K562 (cell line): ENCODE data around the gene ASB6. TPM values are rescaled to one million over a fixed set of nuclear protein-coding genes. Genes with fewer than 3 reads are reported as not detected.
A peak's percentile ranks its signal among the peaks of the same experiment; 100 is the strongest.

Source experiments
- ATAC-seq: fragments of 200-7000 bp; cut with Tn5 transposase; 3 replicates; pipeline ENCODE4 v1.9.1; 2020; ENCODE audit warnings: moderate library complexity
- BruUV-seq: library from RNA; stranded (reverse); fragments of 400-500 nt; replicated peaks from 2 replicates; lab custom pipeline; 2021; lab: Mats Ljungman, UMichigan
- CTCF ChIA-PET: fragments of 300-600 bp; formaldehyde crosslinking; extraction: SDS; loops from one replicate; lab custom pipeline; 2021; ENCODE audit warnings: low intra/inter-chr PET ratio; lab: Yijun Ruan, JAX
- POLR2A ChIA-PET: fragments of 300-600, 350-650 bp; sonication (Branson Sonifier 250); formaldehyde crosslinking; extraction: SDS; loops from one replicate; lab custom pipeline; 2021; ENCODE audit warnings: antibody characterized with exemption, inconsistent platforms; lab: Yijun Ruan, JAX
- DNase-seq, 4 experiments: peaks; one replicate each; pipeline versions ENCODE4 v3.0.0 to v3.0.0-alpha.2; 2011 to 2018; ENCODE audit warnings: low spot score in 3 of 4, mixed read lengths in 3 of 4; ENCODE audit errors: extremely low read depth in 1 of 4
- FAIRE-seq: peaks from 2 replicates; lab custom pipeline; 2011; peaks lifted over from hg19 to GRCh38; lab: Jason Lieb, UNC
- H2AFZ ChIP-seq: 2 replicates; pipeline ENCODE4 v1.6.0; 2011; ENCODE audit warnings: low read depth, low read length, control low read depth, inconsistent platforms
- H3K27ac ChIP-seq: fragments of 200-600 bp; 3 replicates; pipeline ENCODE4 v1.8.0; 2011; ENCODE audit warnings: low read depth, mild to moderate bottlenecking, control low read depth, inconsistent platforms, low read length, moderate library complexity, mixed read lengths; ENCODE audit errors: extremely low read depth
- H3K27me3 ChIP-seq, 2 experiments: fragments of 300-600 bp in 1 of 2; 2 replicates in 1 of 2; 3 replicates in 1 of 2; pipeline versions ENCODE4 v1.6.0 to v1.8.0; 2011; ENCODE audit warnings: inconsistent platforms in 2 of 2, low read length in 2 of 2, mild to moderate bottlenecking in 1 of 2, mixed read lengths in 1 of 2, moderate library complexity in 1 of 2; ENCODE audit not compliant: control insufficient read depth in 2 of 2, insufficient read depth in 2 of 2
- H3K36me3 ChIP-seq: fragments of 300-600 bp; 3 replicates; pipeline ENCODE4 v1.8.0; 2011; ENCODE audit warnings: mild to moderate bottlenecking, low read length, inconsistent platforms; ENCODE audit not compliant: control insufficient read depth, insufficient read depth
- H3K4me1 ChIP-seq, 2 experiments: fragments of 200-600 bp in 1 of 2; replicated peaks in 1 of 2; 2 replicates in 1 of 2; 3 replicates in 1 of 2; pipeline versions ENCODE4 v1.5.1 to v1.8.0; 2011; ENCODE audit warnings: inconsistent platforms in 2 of 2, low read length in 2 of 2, mild to moderate bottlenecking in 1 of 2, mixed read lengths in 1 of 2, moderate library complexity in 1 of 2; ENCODE audit not compliant: control insufficient read depth in 2 of 2, insufficient read depth in 2 of 2
- H3K4me2 ChIP-seq: 2 replicates; pipeline ENCODE4 v1.6.1; 2011; ENCODE audit warnings: low read length, control low read depth, inconsistent platforms, mixed read lengths; ENCODE audit not compliant: insufficient read depth
- H3K4me3 ChIP-seq: fragments of 200-600 bp; sonication (generic), shearing (Covaris generic); 2 replicates; pipeline ENCODE4 v1.5.1; 2016; ENCODE audit warnings: control low read depth, inconsistent platforms
- H3K79me2 ChIP-seq: fragments of 200-600 bp; 3 replicates; pipeline ENCODE4 v1.8.0; 2011; ENCODE audit warnings: low read length, inconsistent platforms; ENCODE audit not compliant: control insufficient read depth, insufficient read depth
- H3K9ac ChIP-seq, 2 experiments: 2 replicates each; pipeline versions ENCODE4 v1.6.0 to v1.6.1; 2011; ENCODE audit warnings: low read depth in 2 of 2, low read length in 2 of 2, control low read depth in 1 of 2, inconsistent platforms in 1 of 2, mild to moderate bottlenecking in 1 of 2, mixed read lengths in 1 of 2; ENCODE audit not compliant: insufficient read depth in 1 of 2
- H3K9me1 ChIP-seq: one replicate; pipeline ENCODE4 v1.6.0; 2011; ENCODE audit warnings: inconsistent platforms, mild to moderate bottlenecking, low read length, moderate library complexity; ENCODE audit not compliant: control insufficient read depth, insufficient read depth
- H3K9me3 ChIP-seq: replicated peaks from 2 replicates; pipeline ENCODE4 v1.5.1; 2011; ENCODE audit warnings: low read depth, low read length, inconsistent platforms; ENCODE audit not compliant: control insufficient read depth, insufficient read depth
- H4K20me1 ChIP-seq: replicated peaks from 2 replicates; pipeline ENCODE4 v1.6.1; 2011; ENCODE audit warnings: low read length, inconsistent platforms, mixed read lengths; ENCODE audit not compliant: control insufficient read depth, insufficient read depth
- NFIC ChIP-seq: fragments of 450-650 bp; IDR thresholded peaks from 2 replicates; pipeline ENCODE4 v1.6.1; 2017; ENCODE audit warnings: mild to moderate bottlenecking, inconsistent platforms
- NFIX ChIP-seq: fragments of 250-450 bp; sonication (Bioruptor Pico); IDR thresholded peaks from 2 replicates; pipeline ENCODE4 v1.4.0; 2020; ENCODE audit warnings: low read depth, mild to moderate bottlenecking, moderate library complexity
- POLR2G ChIP-seq: fragments of 200-400 bp; formaldehyde crosslinking; IDR thresholded peaks from 2 replicates; pipeline ENCODE4 v1.6.1; 2017; ENCODE audit warnings: low read depth, mild to moderate bottlenecking, antibody characterized with exemption, low read length, moderate library complexity
- YY1 ChIP-seq, 3 experiments: IDR thresholded peaks; 2 replicates each; pipeline ENCODE4 v1.6.1; 2011; ENCODE audit warnings: low read length in 2 of 3, mild to moderate bottlenecking in 2 of 3, moderate library complexity in 2 of 3, borderline replicate concordance in 1 of 3, control low read depth in 1 of 3, low read depth in 1 of 3; ENCODE audit not compliant: insufficient read depth in 3 of 3, insufficient replicate concordance in 2 of 3, control insufficient read depth in 1 of 3, insufficient read length in 1 of 3; ENCODE audit errors: extremely low read depth in 1 of 3
- ZNF311 ChIP-seq: fragments of 250-450 bp; sonication (Bioruptor Pico); IDR thresholded peaks from 2 replicates; pipeline ENCODE4 v1.4.0; 2020; ENCODE audit warnings: mild to moderate bottlenecking, moderate library complexity
- WGBS: fragments of 100-300 bp; shearing (Covaris generic); methylation state at CpG from one replicate; pipeline ENCODE4 v1.1.6; 2016; ENCODE audit warnings: low coverage, mixed read lengths; ENCODE audit not compliant: insufficient coverage; ENCODE audit errors: missing lambda C conversion rate; 5-methylcytosine and 5-hydroxymethylcytosine counted together
- in situ Hi-C: fragments of 300-500 bp; cut with MboI; formaldehyde crosslinking; loops from 4 replicates; pipeline ENCODE4 v1.15.0; 2018; ENCODE audit warnings: inconsistent platforms, mixed read lengths
- intact Hi-C: fragments of 100-400 bp; cut with micrococcal nuclease; formaldehyde crosslinking; loops from 2 replicates; pipeline ENCODE4 v1.14.2; 2022
- polyA plus RNA-seq, 8 experiments: library from polyadenylated mRNA; depleted of rRNA in 4 of 8; stranded (reverse) in 5 of 8; unstranded in 3 of 8; fragments of >200 nt; fragmentation: Nextera tagmentation in 2 of 8; fragmentation: Illumina TruSeq in 1 of 8; extraction: Ambion mirVana in 2 of 8; extraction: Trizol in 1 of 8; gene quantifications; 2 replicates each; pipeline versions ENCODE4 v1.2.1 to v1.2.3, GENCODE V29; 2011 to 2014; ENCODE audit warnings: inconsistent platforms in 1 of 8, missing spikeins in 1 of 8
- total RNA-seq, 7 experiments: library from RNA; depleted of rRNA in 6 of 7; stranded (reverse); fragments of >200 nt in 6 of 7; fragmentation: Illumina TruSeq in 2 of 7; extraction: Trizol in 2 of 7; gene quantifications; 2 replicates each; pipeline versions ENCODE4 v1.2.1 to v1.2.3, GENCODE V29; 2011 to 2021; ENCODE audit warnings: low replicate concordance in 1 of 7
- TF ChIP-seq, protein P1 (sequence below), 2 experiments: fragments of 450-650 bp; IDR thresholded peaks; 2 replicates each; pipeline ENCODE4 v1.6.1; 2016; ENCODE audit warnings: mild to moderate bottlenecking in 2 of 2, borderline replicate concordance in 1 of 2, low read depth in 1 of 2, moderate library complexity in 1 of 2

ASB6 gene
- total and polyA plus RNA-seq, 9 of the 15 experiments (the other 6 are each of a cell fraction or from before 2014, with no cell fraction given), result 0.92 to 17.8 (median 11.3) TPM

DNA sequence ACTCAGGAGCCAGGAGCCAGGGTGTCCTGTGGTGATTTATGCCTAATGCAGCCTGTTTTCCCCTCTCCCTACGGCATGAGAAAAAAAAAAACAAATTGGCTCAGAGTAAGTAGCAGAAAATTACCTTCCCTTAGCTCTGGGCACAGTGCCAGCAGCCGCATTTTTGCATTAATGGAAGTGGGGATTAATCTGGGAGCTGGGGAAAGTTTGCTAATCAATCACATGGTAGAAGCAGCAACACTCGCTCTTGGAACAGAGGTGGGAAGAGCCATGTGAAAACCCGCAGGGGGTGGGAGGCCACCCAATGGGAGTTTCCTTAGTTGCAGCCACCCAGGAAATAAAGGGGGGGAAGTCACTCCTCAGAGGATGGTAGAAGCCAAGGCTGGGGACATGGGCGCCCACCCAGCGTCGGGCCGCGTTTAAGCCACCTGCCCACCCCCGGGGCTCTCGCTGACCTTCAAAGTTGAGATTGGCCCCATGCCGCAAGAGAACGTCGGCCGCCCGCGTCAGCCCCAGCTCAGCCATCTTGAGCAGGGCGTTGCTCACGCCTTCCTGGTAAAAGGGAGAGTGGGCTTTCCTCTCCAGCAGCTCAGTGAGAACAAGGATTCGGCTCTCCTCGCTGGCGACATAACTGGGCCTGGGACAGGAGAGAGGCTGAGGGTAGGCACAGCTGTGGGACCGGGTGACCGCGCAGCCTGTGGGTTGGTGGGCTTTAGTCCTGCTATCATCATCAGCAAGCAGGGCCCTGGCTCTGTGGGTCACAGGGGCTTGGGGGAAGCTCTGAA, 1.7 kb downstream of the ASB6 start:
- DNase-seq (no peak), ATAC-seq (no peak), FAIRE-seq (no peak)
- BruUV-seq, result no TSS peak
- TF ChIP-seq NFIX (CRISPR knock-in tag), result 0 out of 2 replicates have a peak, but pooled peaks have one; percentile 13
- TF ChIP-seq ZNF311 (CRISPR knock-in tag), result no peak
- 0 out of 2 replicates have a peak, but pooled peaks have one; percentile 35 for TF ChIP-seq POLR2G
- TF ChIP-seq NFIC, result peak; percentile 83
- TF ChIP-seq YY1 (IDR thresholded peaks at IDR 0.05; ENCODE audit: borderline replicate concordance in 1 of 3, control insufficient read depth in 1 of 3, extremely low read depth in 1 of 3, insufficient read depth in 3 of 3, insufficient read length in 1 of 3, insufficient replicate concordance in 2 of 3, low read depth in 1 of 3, low read length in 2 of 3), result peak in 1 of 3 experiments; percentile 17
- TF ChIP-seq, protein P1, sequence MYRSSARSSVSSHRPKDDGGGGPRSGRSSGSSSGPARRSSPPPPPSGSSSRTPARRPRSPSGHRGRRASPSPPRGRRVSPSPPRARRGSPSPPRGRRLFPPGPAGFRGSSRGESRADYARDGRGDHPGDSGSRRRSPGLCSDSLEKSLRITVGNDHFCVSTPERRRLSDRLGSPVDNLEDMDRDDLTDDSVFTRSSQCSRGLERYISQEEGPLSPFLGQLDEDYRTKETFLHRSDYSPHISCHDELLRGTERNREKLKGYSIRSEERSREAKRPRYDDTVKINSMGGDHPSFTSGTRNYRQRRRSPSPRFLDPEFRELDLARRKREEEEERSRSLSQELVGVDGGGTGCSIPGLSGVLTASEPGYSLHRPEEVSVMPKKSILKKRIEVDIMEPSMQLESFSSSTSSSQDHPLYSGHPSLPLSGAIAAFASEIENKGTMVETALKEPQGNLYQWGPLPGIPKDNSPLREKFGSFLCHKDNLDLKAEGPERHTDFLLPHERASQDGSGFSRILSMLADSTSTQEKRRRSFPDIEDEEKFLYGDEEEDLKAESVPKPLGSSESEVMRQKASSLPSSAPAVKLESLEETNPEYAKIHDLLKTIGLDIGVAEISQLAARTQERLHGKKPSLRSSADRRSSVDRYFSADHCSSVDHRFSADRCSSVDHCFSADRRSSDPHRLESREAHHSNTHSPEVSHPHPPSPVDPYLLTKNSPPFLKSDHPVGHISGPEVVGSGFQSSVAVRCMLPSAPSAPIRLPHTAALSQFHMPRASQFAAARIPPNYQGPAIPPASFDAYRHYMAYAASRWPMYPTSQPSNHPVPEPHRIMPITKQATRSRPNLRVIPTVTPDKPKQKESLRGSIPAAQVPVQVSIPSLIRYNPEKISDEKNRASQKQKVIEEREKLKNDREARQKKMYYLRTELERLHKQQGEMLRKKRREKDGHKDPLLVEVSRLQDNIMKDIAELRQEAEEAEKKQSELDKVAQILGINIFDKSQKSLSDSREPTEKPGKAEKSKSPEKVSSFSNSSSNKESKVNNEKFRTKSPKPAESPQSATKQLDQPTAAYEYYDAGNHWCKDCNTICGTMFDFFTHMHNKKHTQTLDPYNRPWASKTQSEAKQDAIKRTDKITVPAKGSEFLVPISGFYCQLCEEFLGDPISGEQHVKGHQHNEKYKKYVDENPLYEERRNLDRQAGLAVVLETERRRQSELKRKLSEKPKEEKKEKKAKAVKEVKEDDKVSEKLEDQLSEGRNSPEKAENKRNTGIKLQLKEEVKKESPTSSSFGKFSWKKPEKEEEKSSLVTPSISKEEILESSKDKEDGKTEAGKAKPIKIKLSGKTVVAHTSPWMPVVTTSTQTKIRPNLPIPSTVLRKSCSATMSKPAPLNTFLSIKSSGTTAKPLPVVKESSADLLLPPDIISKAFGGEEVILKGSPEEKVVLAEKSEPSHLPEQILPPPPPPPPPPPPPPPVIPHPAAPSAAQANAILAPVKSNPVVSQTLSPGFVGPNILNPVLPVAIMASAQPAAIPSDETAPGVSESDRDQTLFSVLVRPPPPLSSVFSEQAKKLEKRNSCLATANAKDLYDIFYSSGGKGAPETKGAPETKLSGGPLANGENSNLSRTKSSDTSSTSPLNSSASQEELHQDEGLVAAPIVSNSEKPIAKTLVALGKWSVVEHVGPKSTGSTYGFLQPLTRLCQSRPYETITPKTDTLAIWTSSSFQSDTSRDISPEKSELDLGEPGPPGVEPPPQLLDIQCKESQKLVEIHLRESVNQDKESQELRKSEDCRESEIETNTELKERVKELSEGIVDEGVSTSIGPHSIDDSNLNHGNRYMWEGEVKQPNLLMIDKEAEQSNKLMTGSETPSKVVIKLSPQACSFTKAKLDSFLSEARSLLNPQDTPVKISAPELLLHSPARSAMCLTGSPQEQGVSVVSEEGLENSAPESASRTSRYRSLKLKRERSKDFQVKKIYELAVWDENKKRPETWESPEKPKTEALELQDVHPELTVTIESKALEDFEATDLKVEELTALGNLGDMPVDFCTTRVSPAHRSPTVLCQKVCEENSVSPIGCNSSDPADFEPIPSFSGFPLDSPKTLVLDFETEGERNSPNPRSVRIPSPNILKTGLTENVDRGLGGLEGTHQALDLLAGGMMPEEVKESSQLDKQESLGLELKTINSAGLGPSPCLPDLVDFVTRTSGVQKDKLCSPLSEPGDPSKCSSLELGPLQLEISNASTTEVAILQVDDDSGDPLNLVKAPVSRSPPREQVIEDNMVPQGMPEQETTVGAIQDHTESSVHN (IDR thresholded peaks at IDR 0.05; ENCODE audit: borderline replicate concordance in 1 of 2, low read depth in 1 of 2), result no peak
- ChIA-PET CTCF (no interaction called here), POLR2A (interaction anchor here (0.6 to 1.9 kb wide), 8 partner anchors 10 to 723 kb away, joined by 3 to 15 read pairs (median 4); no protein-coding TSS in a partner anchor)
- Histone ChIP-seq H3K9me3 (no peaks in the 10 kb centered on the region), H4K20me1 (peaks cover 13% of the 10 kb centered on the region), H3K27me3 (no peaks in the 10 kb centered on the region), H3K4me2 (no peak overlapping the region; the same call in 1 of the 2 replicates), H3K79me2 (peaks cover 16% of the 10 kb centered on the region), H3K36me3 (peaks cover 42% of the 10 kb centered on the region; the same call in 2 of the 3 replicates), H3K9me1 (no peaks in the 10 kb centered on the region), H3K27ac (no peak overlapping the region), H3K4me3 (peak overlapping the region; percentile 99), H3K4me1 (peaks cover 0 to 42% of the 10 kb centered on the region in 2 experiments; a peak in 3 of 5 replicates), H3K9ac (peak overlapping the region in 1 of 2 experiments; percentile 95; a peak in 2 of 4 replicates), H2AFZ (no peak overlapping the region)
- WGBS, result 62% methylated on average over 13 of the region's 25 CpGs
- intact Hi-C loops, result loop anchor here (5.0 to 10.0 kb wide), 3 partner anchors 57 to 245 kb away; no protein-coding TSS in a partner anchor
- in situ Hi-C loops, result loop anchor here (5.0 kb wide), 1 partner anchor 142 kb away; no protein-coding TSS in a partner anchor
